Cerebellar cortex (tissue), 1 donor: ENCODE measurements around the gene ZFP28.

Source experiments
- DNase-seq: peaks from one replicate; pipeline ENCODE4 v3.0.0-alpha.2; 2015; ENCODE audit warnings: low spot score

Gene ZFP28

DNA sequence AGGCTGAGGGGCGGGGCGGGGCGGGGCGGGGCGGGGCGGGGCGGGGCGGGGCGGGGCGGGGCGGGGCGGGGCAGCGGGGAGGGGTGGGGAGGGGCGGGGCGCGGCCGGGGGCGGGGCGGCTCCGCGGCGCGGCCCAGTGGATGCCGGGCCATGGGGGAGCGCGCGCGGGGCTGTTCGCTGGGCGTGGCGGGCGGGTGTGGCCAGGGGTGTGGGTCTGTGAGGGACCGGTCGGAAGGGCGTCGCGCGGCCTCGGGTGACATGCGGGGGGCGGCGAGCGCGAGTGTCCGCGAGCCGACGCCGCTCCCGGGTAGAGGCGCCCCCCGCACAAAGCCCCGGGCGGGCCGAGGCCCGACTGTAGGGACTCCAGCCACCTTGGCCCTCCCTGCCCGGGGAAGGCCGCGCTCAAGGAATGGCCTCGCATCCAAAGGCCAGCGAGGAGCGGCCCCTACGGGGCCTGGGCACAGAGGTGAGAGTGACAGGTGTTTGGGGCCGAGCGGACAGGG is at the start of gene ZFP28:
ZFP28 (plus strand) TSS at position 188 of the 503 bp plus-strand sequence; CDS start at position 259, 71 bp downstream.
- no peak for DNase-seq

- no peak for DNase-seq
Measured at GRCh38 chr19:56491399-56491798, 47.3 kb upstream of the ZFP28 start.

DNA sequence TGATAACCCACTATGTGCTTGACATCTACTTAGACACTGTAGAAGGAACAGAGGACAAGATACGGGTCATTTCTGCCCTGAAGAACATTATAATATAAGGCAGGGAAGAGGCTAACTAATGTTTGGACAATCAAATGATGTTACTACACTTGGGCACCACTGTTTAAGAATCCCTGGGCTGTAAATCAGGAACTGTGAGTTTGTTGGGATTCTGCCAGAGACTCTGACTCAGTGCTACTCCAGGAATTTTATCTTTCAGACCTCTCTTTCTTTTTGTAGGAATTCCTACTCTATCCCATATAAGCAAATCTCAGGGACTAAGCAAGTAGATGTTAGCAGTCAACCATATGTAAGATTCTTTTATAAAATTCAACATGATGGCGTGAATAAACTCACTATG is 34.2 kb upstream of the ZFP28 start:
- DNase-seq, result no peak

- peak; percentile 99 for DNase-seq
Measured at GRCh38 chr19:56507446-56508289, 31.1 kb upstream of the ZFP28 start, which contains the start of gene ZNF471. ZNF471 (plus strand) TSS chr19:56507855; CDS start chr19:56511572, 3,717 bp downstream.

GRCh38 chr19:56508290-56508778 is 30.4 kb upstream of the ZFP28 start:
- DNase-seq, result no peak

DNA sequence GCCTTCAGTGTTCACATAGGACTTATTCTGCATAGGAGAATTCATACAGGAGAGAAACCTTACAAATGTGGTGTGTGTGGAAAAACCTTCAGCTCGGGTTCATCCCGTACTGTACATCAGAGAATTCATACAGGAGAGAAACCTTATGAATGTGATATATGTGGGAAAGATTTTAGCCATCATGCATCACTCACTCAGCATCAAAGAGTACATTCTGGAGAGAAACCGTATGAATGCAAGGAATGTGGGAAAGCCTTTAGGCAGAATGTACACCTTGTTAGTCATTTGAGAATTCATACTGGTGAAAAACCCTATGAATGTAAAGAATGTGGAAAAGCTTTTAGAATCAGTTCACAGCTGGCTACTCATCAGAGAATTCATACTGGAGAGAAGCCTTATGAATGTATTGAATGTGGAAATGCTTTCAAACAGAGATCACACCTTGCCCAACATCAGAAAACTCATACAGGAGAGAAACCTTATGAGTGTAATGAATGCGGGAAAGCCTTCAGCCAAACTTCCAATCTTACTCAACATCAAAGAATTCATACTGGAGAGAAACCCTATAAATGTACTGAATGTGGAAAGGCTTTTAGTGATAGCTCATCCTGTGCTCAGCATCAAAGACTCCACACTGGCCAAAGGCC is 13.4 kb upstream of the ZFP28 start:
- DNase-seq, result no peak

GRCh38 chr19:56537442-56537841 is 1.3 kb upstream of the ZFP28 start:
- no peak for DNase-seq

GRCh38 chr19:56538254-56538760 is 441 bp upstream of the ZFP28 start:
- DNase-seq, result peak; percentile 95

DNA sequence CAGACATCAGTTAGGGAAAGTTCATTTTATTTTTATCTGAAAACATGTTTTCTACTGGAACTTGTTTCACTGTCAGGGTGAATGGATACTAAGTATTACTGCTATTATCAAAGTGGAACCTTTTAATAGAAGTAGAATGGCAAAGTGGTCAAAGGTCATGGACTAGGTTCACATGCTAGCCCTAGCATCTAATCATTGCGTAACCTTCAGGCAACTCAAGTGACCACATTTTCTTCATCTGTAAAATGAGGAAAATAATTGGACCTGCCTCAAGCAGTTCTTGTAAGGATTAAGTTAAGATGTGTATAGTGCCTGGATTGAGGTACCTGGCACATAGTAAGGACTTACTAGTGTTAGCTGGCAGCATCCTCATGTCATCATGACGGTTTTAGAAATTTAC is 5.0 kb downstream of the ZFP28 start:
- DNase-seq, result no peak

GRCh38 chr19:56547535-56547934 is 8.8 kb downstream of the ZFP28 start:
- DNase-seq, result no peak

DNA sequence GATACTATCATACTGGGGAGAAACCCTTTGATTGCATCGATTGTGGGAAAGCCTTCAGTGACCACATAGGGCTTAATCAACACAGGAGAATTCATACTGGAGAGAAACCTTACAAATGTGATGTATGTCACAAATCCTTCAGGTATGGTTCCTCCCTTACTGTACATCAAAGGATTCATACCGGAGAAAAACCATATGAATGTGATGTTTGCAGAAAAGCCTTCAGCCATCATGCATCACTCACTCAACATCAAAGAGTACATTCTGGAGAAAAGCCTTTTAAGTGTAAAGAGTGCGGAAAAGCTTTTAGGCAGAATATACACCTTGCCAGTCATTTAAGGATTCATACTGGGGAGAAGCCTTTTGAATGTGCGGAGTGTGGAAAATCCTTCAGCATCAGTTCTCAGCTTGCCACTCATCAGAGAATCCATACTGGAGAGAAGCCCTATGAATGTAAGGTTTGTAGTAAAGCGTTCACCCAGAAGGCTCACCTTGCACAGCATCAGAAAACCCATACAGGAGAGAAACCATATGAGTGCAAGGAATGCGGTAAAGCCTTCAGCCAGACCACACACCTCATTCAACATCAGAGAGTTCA is 15.6 kb downstream of the ZFP28 start:
- no peak for DNase-seq

DNA sequence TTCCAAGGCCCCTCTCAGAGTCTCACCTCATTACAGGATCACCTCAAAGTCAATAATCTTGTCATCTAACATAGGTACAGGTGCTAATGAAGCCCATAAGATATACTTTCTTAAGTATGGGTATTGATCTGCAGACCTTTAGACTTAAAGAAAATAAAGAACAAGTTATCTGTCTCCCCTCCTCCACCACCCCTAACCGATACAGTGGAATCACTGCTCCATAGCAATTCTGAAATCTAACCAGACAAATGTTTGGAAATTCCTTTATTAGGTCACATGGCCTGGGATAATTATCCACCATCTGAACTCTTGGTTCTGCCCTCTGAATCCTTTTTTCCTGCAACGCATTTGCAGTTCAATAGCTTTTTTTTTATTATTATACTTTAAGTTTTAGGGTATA is 24.0 kb downstream of the ZFP28 start:
- DNase-seq, result no peak

- peak; percentile 56 for DNase-seq
Measured at GRCh38 chr19:56566904-56567273, 28.1 kb downstream of the ZFP28 start.

GRCh38 chr19:56567274-56568120 is 28.7 kb downstream of the ZFP28 start, which contains the start of gene ZNF470:
ZNF470 (plus strand) TSS chr19:56567468; CDS start chr19:56570312, 2,844 bp downstream.
- DNase-seq, result peak; percentile 95

DNA sequence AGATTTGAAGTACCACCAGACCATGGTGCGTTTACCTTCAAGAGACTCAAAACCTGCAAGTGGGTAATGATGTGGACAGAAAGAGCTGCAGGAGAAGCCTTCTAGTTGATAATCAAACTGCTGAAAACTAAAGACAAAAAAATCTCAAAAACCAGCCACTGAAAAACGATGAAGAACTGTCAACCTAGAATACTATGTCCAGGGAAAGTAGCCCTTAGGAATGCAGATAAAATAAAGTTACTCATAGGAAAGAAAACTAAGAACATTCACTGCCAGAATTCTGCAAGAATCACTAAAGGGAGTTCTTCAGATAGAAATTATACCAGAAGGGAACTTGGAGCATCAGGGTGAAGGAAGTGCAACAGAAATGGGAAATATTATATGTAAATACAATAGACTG is 33.8 kb downstream of the ZFP28 start:
- no peak for DNase-seq

DNA sequence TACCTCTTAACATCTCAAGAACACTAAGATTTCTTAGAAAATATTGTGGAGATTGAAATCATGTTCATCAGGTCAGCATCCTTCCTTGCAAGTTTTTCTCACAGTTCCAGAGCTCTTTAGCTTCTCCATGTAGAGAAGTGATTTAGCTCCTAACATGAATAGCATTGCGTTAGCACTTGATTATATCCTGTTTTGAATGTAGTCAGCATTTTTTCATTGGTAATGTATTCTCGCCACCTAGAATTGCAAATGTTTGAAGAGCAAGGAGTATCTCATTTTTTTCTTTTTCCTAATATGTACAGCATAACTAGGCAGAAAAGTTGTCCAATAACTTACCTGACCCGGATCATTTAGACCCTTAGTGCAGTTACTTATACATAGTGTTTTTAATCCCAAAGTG is 35.2 kb downstream of the ZFP28 start:
- DNase-seq, result no peak

- DNase-seq, result no peak
Measured at GRCh38 chr19:56577719-56578602, 39.2 kb downstream of the ZFP28 start.

- no peak for DNase-seq
Measured at GRCh38 chr19:56594446-56594782, 55.7 kb downstream of the ZFP28 start.

GRCh38 chr19:56594783-56595547 is 56.2 kb downstream of the ZFP28 start, which contains the start of gene ZNF71:
ZNF71 (plus strand) TSS chr19:56595302; CDS start chr19:56601559, 6,257 bp downstream.
- DNase-seq, result peak; percentile 87

DNA sequence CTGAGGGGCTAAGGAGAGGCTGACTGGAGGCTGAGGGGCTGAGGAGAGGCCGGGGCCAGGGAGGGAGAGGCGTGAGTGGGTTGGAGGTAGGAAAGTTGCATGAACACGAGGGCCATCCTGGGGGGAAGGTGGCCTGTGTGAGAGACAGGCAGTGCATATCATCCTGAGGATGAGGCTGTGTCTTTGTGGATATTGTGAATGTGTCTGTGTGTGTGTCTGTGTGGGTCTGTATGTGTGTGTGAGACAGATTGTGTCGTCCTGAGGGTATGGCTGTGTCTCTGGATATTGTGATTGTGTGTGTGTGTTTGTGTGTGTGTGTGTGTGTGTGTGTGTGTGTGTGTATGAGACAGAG is 56.8 kb downstream of the ZFP28 start:
- DNase-seq, result no peak
